MM.1S (cell line): ENCODE measurements around the gene PTPN12.

ENCODE experiments used
- DNase-seq: peaks from one replicate; pipeline ENCODE4 v3.0.0-alpha.2; 2015
- H2AFZ ChIP-seq: fragments of 300-600 bp; sonication (generic); 2 replicates; pipeline ENCODE4 v1.6.0; 2016; ENCODE audit warnings: antibody characterized with exemption, low read length
- H3F3A ChIP-seq: fragments of 300-600 bp; sonication (generic); 2 replicates; pipeline ENCODE4 v1.6.1; 2016; ENCODE audit warnings: mild to moderate bottlenecking, antibody characterized with exemption, low read length, moderate library complexity, mixed read lengths; ENCODE audit not compliant: insufficient read depth
- H3K27ac ChIP-seq: fragments of 300-600 bp; sonication (generic); 2 replicates; pipeline ENCODE4 v1.5.1; 2016; ENCODE audit warnings: mild to moderate bottlenecking, low read length
- H3K27me3 ChIP-seq: fragments of 300-600 bp; sonication (generic); replicated peaks from 2 replicates; pipeline ENCODE4 v1.6.0; 2016; ENCODE audit warnings: low read length; ENCODE audit not compliant: insufficient read depth
- H3K36me3 ChIP-seq: fragments of 300-600 bp; sonication (generic); replicated peaks from 2 replicates; pipeline ENCODE4 v1.6.1; 2016; ENCODE audit warnings: mild to moderate bottlenecking, low read length, mixed read lengths; ENCODE audit not compliant: insufficient read depth
- H3K4me1 ChIP-seq: fragments of 300-600 bp; sonication (generic); 2 replicates; pipeline ENCODE4 v1.6.1; 2016; ENCODE audit warnings: low read length, mixed read lengths
- H3K4me2 ChIP-seq: fragments of 300-600 bp; sonication (generic); 2 replicates; pipeline ENCODE4 v1.6.0; 2016; ENCODE audit warnings: low read depth, low read length
- H3K4me3 ChIP-seq: fragments of 300-600 bp; sonication (generic); 2 replicates; pipeline ENCODE4 v1.5.1; 2016; ENCODE audit warnings: low read length, mixed read lengths
- H3K79me2 ChIP-seq: fragments of 300-600 bp; sonication (generic); 2 replicates; pipeline ENCODE4 v1.6.1; 2016; ENCODE audit warnings: mixed run types, low read length, mixed read lengths
- H3K9ac ChIP-seq: fragments of 300-600 bp; sonication (generic); 2 replicates; pipeline ENCODE4 v1.6.1; 2016; ENCODE audit warnings: low read length, mixed read lengths
- H3K9me2 ChIP-seq: fragments of 300-600 bp; sonication (generic); replicated peaks from 2 replicates; pipeline ENCODE4 v1.6.1; 2016; ENCODE audit warnings: mild to moderate bottlenecking, low read length, mixed read lengths; ENCODE audit not compliant: insufficient read depth
- H3K9me3 ChIP-seq: fragments of 300-600 bp; sonication (generic); replicated peaks from 2 replicates; pipeline ENCODE4 v1.6.1; 2016; ENCODE audit warnings: mild to moderate bottlenecking, low read length, mixed read lengths; ENCODE audit not compliant: insufficient read depth
- H4K20me1 ChIP-seq: fragments of 300-600 bp; sonication (generic); 2 replicates; pipeline ENCODE4 v1.6.1; 2016; ENCODE audit warnings: mild to moderate bottlenecking, low read length, moderate library complexity, mixed read lengths; ENCODE audit not compliant: insufficient read depth
- EZH2 ChIP-seq: fragments of 300-600 bp; sonication (generic); optimal IDR thresholded peaks from 2 replicates; pipeline ENCODE3; 2017; ENCODE audit warnings: low read depth, mild to moderate bottlenecking, antibody characterized with exemption, low read length, mixed read lengths
- EZH2phosphoT487 ChIP-seq: fragments of 300-600 bp; sonication (generic); IDR thresholded peaks from 2 replicates; pipeline ENCODE4 v1.6.1; 2018; ENCODE audit warnings: antibody characterized with exemption, low read length
- TF ChIP-seq, protein P1 (sequence below): fragments of 300-600 bp; sonication (generic); IDR thresholded peaks from 2 replicates; pipeline ENCODE4 v1.5.1; 2016; ENCODE audit warnings: antibody characterized with exemption, low read length, mixed read lengths

The PTPN12 gene

GRCh38 chr7:77536017-77536412, 1.1 kb upstream of the PTPN12 start:
- DNase-seq = no peak
- peak overlapping the region; percentile 90 for H3K4me2 ChIP-seq
- no peaks in the 10 kb centered on the region for H3K4me1 ChIP-seq
- TF ChIP-seq EZH2phosphoT487 = no peak
- TF ChIP-seq, protein P1, sequence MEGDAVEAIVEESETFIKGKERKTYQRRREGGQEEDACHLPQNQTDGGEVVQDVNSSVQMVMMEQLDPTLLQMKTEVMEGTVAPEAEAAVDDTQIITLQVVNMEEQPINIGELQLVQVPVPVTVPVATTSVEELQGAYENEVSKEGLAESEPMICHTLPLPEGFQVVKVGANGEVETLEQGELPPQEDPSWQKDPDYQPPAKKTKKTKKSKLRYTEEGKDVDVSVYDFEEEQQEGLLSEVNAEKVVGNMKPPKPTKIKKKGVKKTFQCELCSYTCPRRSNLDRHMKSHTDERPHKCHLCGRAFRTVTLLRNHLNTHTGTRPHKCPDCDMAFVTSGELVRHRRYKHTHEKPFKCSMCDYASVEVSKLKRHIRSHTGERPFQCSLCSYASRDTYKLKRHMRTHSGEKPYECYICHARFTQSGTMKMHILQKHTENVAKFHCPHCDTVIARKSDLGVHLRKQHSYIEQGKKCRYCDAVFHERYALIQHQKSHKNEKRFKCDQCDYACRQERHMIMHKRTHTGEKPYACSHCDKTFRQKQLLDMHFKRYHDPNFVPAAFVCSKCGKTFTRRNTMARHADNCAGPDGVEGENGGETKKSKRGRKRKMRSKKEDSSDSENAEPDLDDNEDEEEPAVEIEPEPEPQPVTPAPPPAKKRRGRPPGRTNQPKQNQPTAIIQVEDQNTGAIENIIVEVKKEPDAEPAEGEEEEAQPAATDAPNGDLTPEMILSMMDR = no peak
- TF ChIP-seq EZH2 = no peak
- H4K20me1 ChIP-seq = no peaks in the 10 kb centered on the region
- no peaks in the 10 kb centered on the region for H3K27me3 ChIP-seq
- peak overlapping the region; percentile 77 for H3K4me3 ChIP-seq
- H3K9ac ChIP-seq = peak overlapping the region; percentile 59
- H3K27ac ChIP-seq = peak overlapping the region; percentile 37; the same call in 1 of the 2 replicates
- peak overlapping the region; percentile 79 for H2AFZ ChIP-seq
- no peaks in the 10 kb centered on the region for H3K36me3 ChIP-seq
- H3K9me3 ChIP-seq = no peaks in the 10 kb centered on the region
- H3K9me2 ChIP-seq = no peaks in the 10 kb centered on the region
- peaks cover 26% of the 10 kb centered on the region for H3K79me2 ChIP-seq
- no peaks in the 10 kb centered on the region for H3F3A ChIP-seq

GRCh38 chr7:77536413-77537135, 521 bp upstream of the PTPN12 start:
- Histone ChIP-seq H3K27ac (peak overlapping the region; percentile 37; the same call in 1 of the 2 replicates), H3K9me3 (no peaks in the 10 kb centered on the region), H3F3A (no peaks in the 10 kb centered on the region), H3K9me2 (no peaks in the 10 kb centered on the region), H2AFZ (peak overlapping the region; percentile 79), H3K4me2 (peak overlapping the region; percentile 90), H3K4me1 (no peaks in the 10 kb centered on the region), H3K36me3 (no peaks in the 10 kb centered on the region), H3K4me3 (peak overlapping the region; percentile 77), H4K20me1 (no peaks in the 10 kb centered on the region), H3K27me3 (no peaks in the 10 kb centered on the region), H3K9ac (peak overlapping the region; percentile 59), H3K79me2 (peaks cover 31% of the 10 kb centered on the region)
- peak; percentile 98 for DNase-seq
- TF ChIP-seq EZH2phosphoT487 = no peak
- TF ChIP-seq, protein P1 = no peak

- Histone ChIP-seq H3K9ac (peak overlapping the region; percentile 67), H4K20me1 (no peaks in the 10 kb centered on the region), H3F3A (no peaks in the 10 kb centered on the region), H3K9me2 (no peaks in the 10 kb centered on the region), H3K9me3 (no peaks in the 10 kb centered on the region), H3K4me1 (no peaks in the 10 kb centered on the region), H3K27me3 (no peaks in the 10 kb centered on the region), H3K36me3 (no peaks in the 10 kb centered on the region), H2AFZ (peak overlapping the region; percentile 93), H3K27ac (no peak overlapping the region), H3K79me2 (peaks cover 35% of the 10 kb centered on the region), H3K4me2 (peak overlapping the region; percentile 80), H3K4me3 (peak overlapping the region; percentile 95)
- TF ChIP-seq EZH2phosphoT487 (no peak), EZH2 (no peak)
- TF ChIP-seq, protein P1 = no peak
- peak; percentile 15 for DNase-seq
These were observed 734 bp downstream of the PTPN12 start for GRCh38 chr7:77537778-77538280.
